Smooth muscle cell (in vitro differentiated cells): ENCODE data around the gene ST3GAL5. TPM values are rescaled to one million over a fixed set of nuclear protein-coding genes. Genes with fewer than 3 reads are reported as not detected.
A peak's percentile ranks its signal among the peaks of the same experiment; 100 is the strongest.

Experiments used
- DNase-seq: peaks from one replicate; lab custom pipeline; 2025; ENCODE audit not compliant: unreplicated experiment; lab: John Stamatoyannopoulos, UW
- H2AFZ ChIP-seq: fragments of 200-600 bp; sonication (generic); 2 replicates; pipeline ENCODE4 v1.6.0; 2016; ENCODE audit warnings: antibody characterized with exemption, low read depth, mild to moderate bottlenecking
- H3F3A ChIP-seq: fragments of 200-600 bp; sonication (generic); 2 replicates; pipeline ENCODE4 v1.6.0; 2017; ENCODE audit warnings: antibody characterized with exemption, low read depth
- H3K27ac ChIP-seq: fragments of 200-600 bp; sonication (generic); 2 replicates; pipeline ENCODE4 v1.5.1; 2016; ENCODE audit warnings: low read depth, mild to moderate bottlenecking
- H3K27me3 ChIP-seq: fragments of 200-600 bp; sonication (generic); 2 replicates; pipeline ENCODE4 v1.6.1; 2016; ENCODE audit warnings: low read depth, mild to moderate bottlenecking
- H3K36me3 ChIP-seq: fragments of 200-600 bp; sonication (generic); 2 replicates; pipeline ENCODE4 v1.5.1; 2016; ENCODE audit warnings: low read depth
- H3K4me1 ChIP-seq: fragments of 200-600 bp; sonication (generic); 2 replicates; pipeline ENCODE4 v1.5.1; 2016; ENCODE audit warnings: low read depth
- H3K4me2 ChIP-seq: fragments of 200-600 bp; sonication (generic); 2 replicates; pipeline ENCODE4 v1.6.0; 2016; ENCODE audit warnings: mild to moderate bottlenecking
- H3K4me3 ChIP-seq: fragments of 200-600 bp; sonication (generic); 2 replicates; pipeline ENCODE4 v1.5.1; 2016; ENCODE audit warnings: mild to moderate bottlenecking
- H3K79me2 ChIP-seq: fragments of 200-600 bp; sonication (generic); 2 replicates; pipeline ENCODE4 v1.6.0; 2016; ENCODE audit warnings: low read depth, mild to moderate bottlenecking
- H3K9ac ChIP-seq: fragments of 200-600 bp; sonication (generic); 2 replicates; pipeline ENCODE4 v1.6.0; 2016; ENCODE audit warnings: low read depth
- H3K9me3 ChIP-seq: fragments of 200-600 bp; sonication (generic); replicated peaks from 2 replicates; pipeline ENCODE4 v1.5.1; 2016; ENCODE audit warnings: low read depth
- H4K20me1 ChIP-seq: fragments of 200-600 bp; sonication (generic); 2 replicates; pipeline ENCODE4 v1.6.0; 2016; ENCODE audit warnings: low read depth
- CTCF ChIP-seq: fragments of 200-600 bp; sonication (generic); IDR thresholded peaks from 2 replicates; pipeline ENCODE4 v1.5.1; 2017; ENCODE audit warnings: borderline replicate concordance, mild to moderate bottlenecking, antibody characterized with exemption; ENCODE audit not compliant: insufficient read depth, poor library complexity, severe bottlenecking
- WGBS: methylation state at CpG from one replicate; pipeline ENCODE4 v1.1.7; 2016; ENCODE audit warnings: low lambda C conversion rate; 5-methylcytosine and 5-hydroxymethylcytosine counted together
- polyA plus RNA-seq: library from polyadenylated mRNA; unstranded; fragments of >200 nt; fragmentation: Nextera tagmentation; extraction: Ambion mirVana; gene quantifications from 2 replicates; pipeline ENCODE4 v1.2.1, GENCODE V29; 2016
- total RNA-seq: library from RNA; depleted of rRNA; stranded (reverse); fragments of >200 nt; gene quantifications from 2 replicates; pipeline ENCODE4 v1.2.3, GENCODE V29; 2014

ST3GAL5 gene
- total and polyA plus RNA-seq, 2 experiments from 2014 or later: 10.9 to 26.4 TPM

DNA sequence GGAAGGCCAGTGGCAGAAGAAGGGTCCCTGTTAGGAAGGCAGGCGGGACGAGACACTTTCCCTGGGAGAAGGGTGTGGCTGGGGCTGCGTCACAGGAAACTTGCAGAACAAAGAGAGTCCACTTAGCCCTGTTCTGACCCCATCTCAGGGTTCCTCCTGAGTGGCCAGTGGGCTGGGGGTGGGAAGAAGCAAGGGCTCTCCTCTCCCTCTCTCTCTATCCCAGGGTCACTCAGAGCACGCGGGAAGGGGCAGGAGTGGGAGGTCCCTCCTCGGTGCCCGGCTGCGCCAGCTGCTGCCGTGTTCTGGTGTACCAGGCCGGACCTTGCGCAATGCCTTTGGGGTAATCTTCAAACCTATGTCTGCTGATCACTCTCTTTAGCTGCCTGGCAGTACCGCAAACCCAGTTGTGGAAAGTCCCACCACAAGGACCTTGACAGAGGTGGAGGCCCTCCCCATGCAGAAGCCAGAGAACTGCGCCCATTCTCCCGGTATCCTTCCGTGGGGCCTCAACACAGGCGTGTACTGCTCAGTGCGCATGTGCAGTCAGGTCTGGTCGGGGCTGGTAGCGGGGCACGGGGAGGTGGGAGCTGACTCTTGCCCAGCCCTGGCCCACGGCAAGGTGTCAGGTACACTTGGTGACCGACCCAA is 47.8 kb upstream of the ST3GAL5 start:
- Histone ChIP-seq H3F3A (peaks cover 14% of the 10 kb centered on the region), H3K4me1 (peaks cover 15% of the 10 kb centered on the region), H3K9ac (no peak overlapping the region), H3K27ac (peak overlapping the region; percentile 82), H3K4me2 (peak overlapping the region; percentile 72), H3K4me3 (no peak overlapping the region), H3K9me3 (no peaks in the 10 kb centered on the region), H3K79me2 (no peaks in the 10 kb centered on the region), H2AFZ (no peak overlapping the region), H3K36me3 (no peaks in the 10 kb centered on the region), H4K20me1 (no peaks in the 10 kb centered on the region), H3K27me3 (no peaks in the 10 kb centered on the region)
- TF ChIP-seq CTCF: no peak
- DNase-seq: no peak
- 91% methylated on average over 22 of the region's 22 CpGs for WGBS

DNA sequence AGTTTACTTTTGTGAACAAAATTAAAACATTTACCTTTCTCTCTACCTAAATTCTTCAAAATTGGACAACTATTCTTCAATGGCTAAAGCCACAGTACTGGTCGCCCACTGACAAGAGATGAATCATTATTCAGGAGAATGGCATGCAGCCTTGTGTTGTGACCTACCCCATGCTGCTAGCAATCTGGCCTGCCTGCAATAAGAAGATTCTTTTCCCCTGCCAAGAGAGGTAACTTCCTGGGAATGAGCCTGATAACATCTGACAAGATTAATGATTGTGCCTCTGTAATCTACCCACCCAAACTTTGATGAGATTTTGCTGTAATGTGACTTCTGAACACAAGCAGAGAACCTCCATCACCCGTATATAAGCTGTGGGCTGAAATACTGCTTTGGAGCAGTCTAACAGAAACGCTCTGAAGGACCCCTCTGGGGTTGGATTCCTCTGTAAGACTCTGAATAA is 47.0 kb upstream of the ST3GAL5 start:
- H3K4me3 ChIP-seq: no peak overlapping the region
- H3K9ac ChIP-seq: no peak overlapping the region
- DNase-seq: no peak
- H3K27me3 ChIP-seq: no peaks in the 10 kb centered on the region
- H3K4me2 ChIP-seq: peak overlapping the region; percentile 72
- WGBS: 26% methylated on average over 3 of the region's 3 CpGs
- H3K9me3 ChIP-seq: no peaks in the 10 kb centered on the region
- peaks cover 14% of the 10 kb centered on the region for H3F3A ChIP-seq
- H3K79me2 ChIP-seq: no peaks in the 10 kb centered on the region
- no peaks in the 10 kb centered on the region for H3K36me3 ChIP-seq
- no peak overlapping the region for H2AFZ ChIP-seq
- peak overlapping the region; percentile 82 for H3K27ac ChIP-seq
- TF ChIP-seq CTCF: no peak
- H4K20me1 ChIP-seq: no peaks in the 10 kb centered on the region
- peaks cover 15% of the 10 kb centered on the region for H3K4me1 ChIP-seq

DNA sequence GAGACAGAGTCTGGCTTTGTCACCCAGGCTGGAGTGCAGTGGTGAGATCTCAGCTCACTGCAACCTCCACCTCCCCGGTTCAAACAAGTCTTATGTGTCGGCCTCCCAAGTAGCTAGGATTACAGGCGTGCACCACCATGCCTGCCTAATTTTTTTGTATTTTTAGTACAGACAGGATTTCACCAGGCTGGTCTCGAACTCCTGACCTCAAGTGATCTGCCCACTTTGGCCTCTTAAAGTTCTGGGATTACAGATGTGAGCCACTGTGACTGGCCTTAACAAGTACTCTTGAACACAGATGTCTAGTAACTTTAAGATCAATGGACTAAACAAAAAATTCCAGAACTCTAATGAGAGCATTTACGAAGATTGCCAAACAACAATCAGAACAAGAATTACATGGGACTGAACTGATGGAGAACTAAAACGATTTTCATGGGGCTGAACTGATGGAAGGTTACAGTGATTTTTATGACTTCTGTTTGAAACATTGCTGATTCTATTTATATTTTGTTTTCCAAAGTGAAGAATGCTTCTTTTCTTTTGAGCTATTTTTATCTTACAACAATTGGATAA is 46.5 kb upstream of the ST3GAL5 start:
- Histone ChIP-seq H3K4me2 (peak overlapping the region; percentile 72), H4K20me1 (no peaks in the 10 kb centered on the region), H3F3A (peaks cover 14% of the 10 kb centered on the region), H3K79me2 (no peaks in the 10 kb centered on the region), H3K4me1 (peaks cover 15% of the 10 kb centered on the region), H3K27ac (peak overlapping the region; percentile 82), H3K9ac (no peak overlapping the region), H2AFZ (no peak overlapping the region), H3K9me3 (no peaks in the 10 kb centered on the region), H3K36me3 (no peaks in the 10 kb centered on the region), H3K27me3 (no peaks in the 10 kb centered on the region), H3K4me3 (no peak overlapping the region)
- TF ChIP-seq CTCF: no peak
- DNase-seq: no peak
- WGBS: 70% methylated on average over 6 of the region's 6 CpGs
